ENCODE results near the gene SPARCL1. TPM values are rescaled to one million over a fixed set of nuclear protein-coding genes. Genes with fewer than 3 reads are reported as not detected.
"Not testable (repeated sequence)": the region's sequence is repeated elsewhere in the genome, so short reads cannot be mapped to it uniquely, and the experiment has no call there.

SPARCL1 gene, protein sequence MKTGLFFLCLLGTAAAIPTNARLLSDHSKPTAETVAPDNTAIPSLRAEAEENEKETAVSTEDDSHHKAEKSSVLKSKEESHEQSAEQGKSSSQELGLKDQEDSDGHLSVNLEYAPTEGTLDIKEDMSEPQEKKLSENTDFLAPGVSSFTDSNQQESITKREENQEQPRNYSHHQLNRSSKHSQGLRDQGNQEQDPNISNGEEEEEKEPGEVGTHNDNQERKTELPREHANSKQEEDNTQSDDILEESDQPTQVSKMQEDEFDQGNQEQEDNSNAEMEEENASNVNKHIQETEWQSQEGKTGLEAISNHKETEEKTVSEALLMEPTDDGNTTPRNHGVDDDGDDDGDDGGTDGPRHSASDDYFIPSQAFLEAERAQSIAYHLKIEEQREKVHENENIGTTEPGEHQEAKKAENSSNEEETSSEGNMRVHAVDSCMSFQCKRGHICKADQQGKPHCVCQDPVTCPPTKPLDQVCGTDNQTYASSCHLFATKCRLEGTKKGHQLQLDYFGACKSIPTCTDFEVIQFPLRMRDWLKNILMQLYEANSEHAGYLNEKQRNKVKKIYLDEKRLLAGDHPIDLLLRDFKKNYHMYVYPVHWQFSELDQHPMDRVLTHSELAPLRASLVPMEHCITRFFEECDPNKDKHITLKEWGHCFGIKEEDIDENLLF
- total RNA-seq (2014; rRNA removed; shearing (Covaris generic)): not detected in 2 replicates

DNA sequence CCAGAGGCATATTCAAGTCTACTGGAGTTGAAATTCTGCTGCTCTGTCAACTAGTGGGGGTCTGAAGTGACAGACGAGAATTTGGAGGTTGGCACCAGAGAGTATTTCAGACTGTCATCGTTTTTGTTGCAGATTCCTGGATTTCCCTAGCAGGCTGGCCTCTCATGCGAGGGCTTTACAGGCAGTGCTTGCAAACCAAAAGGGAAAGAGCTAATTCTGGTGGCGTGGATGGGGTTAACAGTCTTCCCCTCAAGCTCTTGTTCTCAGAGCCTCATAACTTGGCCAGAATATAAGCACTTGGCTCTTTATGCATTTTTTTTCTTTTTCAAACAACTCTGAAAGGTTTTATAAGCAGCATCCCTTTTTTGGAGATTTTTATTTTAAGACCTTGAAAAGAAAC lies at the start of gene SPARCL1:
Gene SPARCL1, minus strand, starts transcription at position 190 of the 400 bp plus-strand sequence. CDS start 29,802 bp downstream, outside the sequence.
- no peak for DNase-seq (ENCODE audit: low spot score)

- no peak for DNase-seq (ENCODE audit: low spot score)
Observed at GRCh38 chr4:87575983-87576382, 46.8 kb upstream of the SPARCL1 start.

- DNase-seq (ENCODE audit: low spot score): no peak
Observed at GRCh38 chr4:87575408-87575807, 46.2 kb upstream of the SPARCL1 start.

- no peak for DNase-seq (ENCODE audit: low spot score)
Observed at GRCh38 chr4:87574996-87575395, 45.8 kb upstream of the SPARCL1 start.

DNA sequence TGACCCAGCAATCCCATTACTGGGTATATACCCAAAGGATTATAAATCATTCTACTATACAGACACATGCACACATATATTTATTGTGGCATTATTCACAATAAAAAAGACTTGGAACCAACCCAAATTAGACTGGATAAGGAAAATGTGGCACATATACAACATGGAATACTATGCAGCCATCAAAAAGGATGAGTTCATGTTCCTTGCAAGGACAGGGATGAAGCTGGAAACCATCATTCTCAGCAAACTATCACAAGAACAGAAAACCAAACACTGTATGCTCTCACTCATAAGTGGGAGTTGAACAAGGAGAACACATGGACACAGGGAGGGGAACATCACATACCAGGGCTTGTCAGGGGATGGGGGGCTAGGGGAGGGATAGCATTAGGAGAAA lies 45.2 kb upstream of the SPARCL1 start:
- DNase-seq (ENCODE audit: low spot score): not testable (repeated sequence)

DNA sequence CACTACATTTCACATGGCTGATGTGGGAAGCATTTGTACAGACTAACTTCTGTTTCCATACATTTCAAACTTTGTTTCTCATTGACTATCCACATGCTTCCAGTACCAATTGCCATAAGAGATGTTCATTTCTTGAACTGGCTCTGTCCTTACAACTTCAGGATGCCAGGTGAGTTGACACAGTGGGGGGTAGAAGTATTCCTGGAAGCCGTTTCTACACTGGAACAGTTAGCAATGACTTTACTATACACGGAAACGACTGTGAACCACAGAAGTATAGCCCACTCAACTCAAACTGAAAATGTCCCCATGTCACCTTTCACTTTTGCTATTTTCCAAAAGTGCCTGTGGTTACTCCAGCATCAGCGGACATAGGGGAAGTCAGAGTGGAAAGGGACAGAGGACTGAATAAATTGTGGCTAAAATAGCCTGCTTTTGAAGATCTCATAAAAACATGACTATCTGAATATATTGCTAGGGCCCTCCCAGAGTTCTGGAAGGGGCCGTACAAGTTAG lies 41.2 kb upstream of the SPARCL1 start:
- DNase-seq (ENCODE audit: low spot score): no peak

- DNase-seq (ENCODE audit: low spot score): no peak
Observed at GRCh38 chr4:87567191-87567590, 38.0 kb upstream of the SPARCL1 start.

DNA sequence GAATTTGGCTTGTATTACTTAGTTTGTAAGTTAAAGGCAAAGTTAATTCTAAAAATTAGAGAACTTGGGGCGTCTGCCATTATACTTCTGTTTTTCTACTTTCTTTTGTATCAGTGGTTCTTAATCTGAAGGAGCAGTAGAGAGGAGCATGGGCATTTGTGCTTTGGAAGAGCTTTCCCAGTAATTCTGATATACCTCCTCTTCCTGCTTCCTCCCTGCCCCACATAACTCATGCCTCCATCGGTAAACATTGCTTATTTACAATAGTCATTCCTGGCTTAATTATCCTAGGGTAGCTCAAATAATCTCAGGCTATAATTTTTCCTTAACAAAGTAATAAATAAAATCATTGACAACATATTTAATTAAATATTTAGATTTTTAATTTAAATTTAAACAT lies 37.1 kb upstream of the SPARCL1 start:
- no peak for DNase-seq (ENCODE audit: low spot score)

- no peak for DNase-seq (ENCODE audit: low spot score)
Observed at GRCh38 chr4:87565746-87566145, 36.6 kb upstream of the SPARCL1 start.

DNA sequence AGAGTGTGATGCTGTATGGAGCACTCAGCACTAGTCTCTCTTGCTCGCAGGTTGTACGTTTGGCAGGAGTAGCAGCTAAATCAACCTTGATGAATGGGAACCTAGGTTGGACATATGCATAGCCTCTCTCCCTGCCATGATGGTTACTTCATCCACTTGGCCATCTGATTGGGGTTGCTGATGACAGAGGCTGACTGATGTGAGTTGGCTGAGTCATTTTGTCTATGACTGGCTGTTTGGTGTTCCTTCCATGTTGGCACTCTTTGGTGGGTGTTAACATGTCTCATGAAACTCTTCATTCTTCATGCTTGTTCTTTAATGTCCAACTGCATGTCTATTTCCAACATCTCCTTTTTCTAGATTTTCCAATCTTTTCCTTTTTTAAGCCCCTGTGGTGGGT lies 31.6 kb upstream of the SPARCL1 start:
- DNase-seq (ENCODE audit: low spot score): no peak

GRCh38 chr4:87559090-87559837 lies 30.1 kb upstream of the SPARCL1 start:
- no peak for DNase-seq (ENCODE audit: low spot score)

GRCh38 chr4:87557348-87557747 lies 28.2 kb upstream of the SPARCL1 start:
- DNase-seq (ENCODE audit: low spot score): no peak

DNA sequence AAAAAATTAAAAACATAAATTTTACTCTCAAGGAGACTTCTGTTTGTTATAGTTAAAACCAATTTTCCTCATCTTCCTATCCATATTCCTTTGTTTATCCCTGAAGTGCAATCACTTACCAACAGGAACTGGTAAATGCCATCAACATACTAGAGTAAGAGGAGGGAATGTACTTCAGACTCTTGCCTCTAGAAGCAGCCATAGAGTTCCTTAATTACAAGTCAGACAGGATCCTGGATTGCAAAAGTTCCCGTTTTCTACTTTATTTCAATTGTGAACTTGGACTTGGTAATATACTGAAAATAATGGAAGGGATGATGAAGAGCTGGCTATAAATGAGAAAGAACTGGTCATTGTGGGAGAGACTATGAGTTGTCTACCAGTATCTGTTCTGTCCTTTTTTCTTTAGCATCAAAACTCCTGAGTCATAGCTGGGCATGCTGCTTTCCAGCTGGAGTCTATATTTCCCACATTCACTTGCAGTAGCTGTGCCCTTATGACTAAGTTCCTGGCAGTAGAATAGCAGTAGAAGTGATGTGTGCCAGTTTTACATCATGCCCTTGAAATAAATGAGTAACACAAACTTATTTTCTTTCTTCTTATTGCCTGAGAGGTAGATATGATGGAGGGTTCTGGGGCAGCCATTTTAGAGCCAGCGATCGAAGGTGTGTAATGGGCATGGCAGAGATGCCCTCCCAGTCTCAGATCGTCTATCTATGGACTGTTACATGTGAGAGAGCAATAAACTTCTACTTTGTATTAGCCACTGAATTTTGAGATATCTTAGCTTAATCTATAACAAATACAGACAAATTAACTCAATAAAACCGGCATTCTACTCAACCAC lies 26.8 kb upstream of the SPARCL1 start:
- peak; percentile 90 for DNase-seq (ENCODE audit: low spot score)

DNA sequence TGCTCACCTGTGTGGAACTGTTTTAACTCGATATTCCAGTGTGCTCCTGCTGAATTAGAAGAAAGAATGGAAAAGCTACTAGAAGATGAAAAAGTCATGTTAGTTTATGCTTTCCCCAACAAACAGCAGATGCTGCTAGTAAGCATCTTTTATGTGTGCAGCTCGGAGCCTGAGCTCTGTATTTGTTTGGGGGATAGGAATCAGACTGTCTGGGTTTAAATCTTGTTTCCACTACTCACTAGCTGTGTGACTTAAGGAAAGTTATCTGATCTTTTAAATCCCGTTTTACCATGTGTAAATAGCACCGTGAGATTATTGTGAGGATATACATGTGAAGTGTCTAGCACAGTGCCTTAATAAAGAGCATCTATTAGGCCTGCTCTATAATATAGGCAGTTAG lies 24.0 kb upstream of the SPARCL1 start:
- DNase-seq (ENCODE audit: low spot score): no peak

DNA sequence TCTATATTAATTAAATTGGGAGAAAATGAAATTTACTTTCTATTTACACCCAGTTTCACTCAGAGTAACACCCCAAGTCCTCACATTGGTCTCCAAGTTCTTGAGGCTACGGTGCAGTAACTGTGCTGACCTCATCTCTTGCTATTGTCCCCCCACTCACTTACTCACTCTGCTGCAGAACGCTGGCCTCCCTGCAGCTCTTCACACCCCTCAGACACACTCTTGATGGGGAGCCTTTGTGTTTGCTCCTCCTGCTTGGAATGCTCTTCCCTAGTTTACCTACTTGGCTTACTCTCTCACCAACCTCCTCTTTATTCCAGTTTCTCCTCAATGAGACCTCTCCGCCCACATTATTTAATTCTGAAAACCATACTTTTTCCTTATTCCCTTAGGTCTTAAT lies 22.2 kb upstream of the SPARCL1 start:
- DNase-seq (ENCODE audit: low spot score): no peak

- no peak for DNase-seq (ENCODE audit: low spot score)
Observed at GRCh38 chr4:87547016-87547708, 18.0 kb upstream of the SPARCL1 start.

DNA sequence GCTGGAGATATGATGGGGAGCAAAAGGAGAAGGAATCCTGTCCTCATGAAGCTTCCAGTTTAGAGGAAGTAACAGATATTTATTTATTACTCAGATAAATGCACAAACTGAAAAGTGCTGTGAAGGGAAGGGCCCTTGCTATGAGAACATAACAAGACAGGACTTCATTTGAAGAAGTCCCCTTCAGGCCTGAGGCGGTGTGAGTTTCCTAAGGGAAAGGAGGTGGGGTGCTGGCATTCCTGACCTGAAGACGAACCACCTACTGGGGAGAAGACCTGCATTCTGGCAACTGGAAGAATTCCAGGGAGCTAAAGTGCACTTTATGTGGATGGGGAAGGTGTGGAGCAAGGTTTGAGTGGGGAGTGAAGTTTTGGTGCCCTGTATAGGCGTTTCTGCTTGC lies 15.9 kb upstream of the SPARCL1 start:
- DNase-seq (ENCODE audit: low spot score): no peak

- DNase-seq (ENCODE audit: low spot score): peak; percentile 46
Observed at GRCh38 chr4:87543835-87544461, 14.8 kb upstream of the SPARCL1 start.

DNA sequence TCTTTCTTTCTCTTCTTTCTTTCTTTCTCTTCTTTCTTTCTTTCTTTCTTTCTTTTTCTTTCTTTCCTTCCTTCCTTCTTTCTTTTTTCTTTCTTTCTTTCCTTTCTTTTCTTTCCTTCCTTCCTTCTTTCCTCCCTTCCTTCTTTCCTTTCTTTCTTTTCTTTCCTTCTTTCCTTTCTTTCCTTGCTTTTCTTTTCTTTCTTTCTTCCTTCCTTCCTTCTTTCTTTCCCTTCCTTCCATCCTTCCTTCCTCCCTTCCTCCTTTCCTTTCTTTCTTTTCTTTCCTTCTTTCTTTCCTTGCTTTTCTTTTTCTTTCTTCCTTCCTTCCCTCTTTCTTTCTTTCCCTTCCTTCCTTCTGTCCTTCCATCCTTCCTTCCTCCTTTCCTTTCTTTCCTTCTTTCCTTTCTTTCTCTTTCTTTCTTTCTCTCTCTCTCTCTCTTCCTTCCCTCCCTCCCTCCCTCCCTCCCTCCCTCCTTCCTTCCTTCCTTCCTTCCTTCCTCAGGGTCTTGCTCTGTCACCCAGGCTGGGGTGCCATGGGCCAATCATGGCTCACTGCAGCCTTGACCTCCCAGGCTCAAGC lies 13.6 kb upstream of the SPARCL1 start:
- no peak for DNase-seq (ENCODE audit: low spot score)

Data from A172 (cell line).